NCI-H82 (cell line): ENCODE measurements around the gene ERC1.
"Not testable (repeated sequence)": the region's sequence is repeated elsewhere in the genome, so short reads cannot be mapped to it uniquely, and the experiment has no call there.

ENCODE experiments used
- DNase-seq: peaks from one replicate; lab custom pipeline; 2025; lab: John Stamatoyannopoulos, UW

The ERC1 gene

GRCh38 chr12:1222858-1223639 is 232.0 kb downstream of the ERC1 start:
- DNase-seq = no peak

DNA sequence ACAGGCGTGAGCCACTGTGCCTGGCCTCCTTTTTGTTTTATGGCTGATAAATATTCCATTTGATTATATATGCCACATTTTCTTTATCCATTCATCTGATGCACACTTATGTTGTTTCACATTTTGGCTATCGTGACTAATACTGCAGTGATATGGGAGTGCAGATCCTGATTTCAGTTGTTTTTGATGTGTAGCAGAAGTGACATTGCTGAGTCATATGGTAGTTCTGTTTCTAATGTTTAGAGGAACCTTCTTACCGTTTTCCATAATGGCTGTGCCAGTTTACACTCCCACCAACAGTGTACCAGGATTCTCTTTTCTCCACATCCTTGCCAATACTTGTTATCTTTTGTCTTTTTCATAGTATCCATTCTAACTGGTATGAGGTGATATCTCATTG is 235.9 kb downstream of the ERC1 start:
- DNase-seq = no peak

DNA sequence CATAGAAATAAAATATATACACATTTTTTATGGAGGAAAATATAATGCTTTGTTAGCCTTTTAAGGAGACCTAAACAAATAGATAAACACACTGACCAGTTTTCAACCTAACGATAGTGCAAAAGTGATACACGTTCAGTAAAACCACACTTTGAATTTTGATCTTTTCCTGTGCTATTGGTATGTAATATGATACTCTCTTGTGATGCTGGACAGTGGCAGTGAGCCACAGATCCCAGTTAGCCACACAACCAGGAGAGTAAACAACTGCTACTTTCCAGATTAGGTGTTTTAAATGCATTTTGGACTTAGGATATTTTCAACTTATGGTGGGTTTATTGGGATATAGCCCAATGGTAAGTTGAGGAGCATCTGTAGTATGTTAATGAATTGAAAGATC is 243.1 kb downstream of the ERC1 start:
- DNase-seq = no peak

- no peak for DNase-seq
These were observed 255.6 kb downstream of the ERC1 start for GRCh38 chr12:1246637-1247036.

GRCh38 chr12:1250641-1251040 is 259.6 kb downstream of the ERC1 start:
- no peak for DNase-seq

DNA sequence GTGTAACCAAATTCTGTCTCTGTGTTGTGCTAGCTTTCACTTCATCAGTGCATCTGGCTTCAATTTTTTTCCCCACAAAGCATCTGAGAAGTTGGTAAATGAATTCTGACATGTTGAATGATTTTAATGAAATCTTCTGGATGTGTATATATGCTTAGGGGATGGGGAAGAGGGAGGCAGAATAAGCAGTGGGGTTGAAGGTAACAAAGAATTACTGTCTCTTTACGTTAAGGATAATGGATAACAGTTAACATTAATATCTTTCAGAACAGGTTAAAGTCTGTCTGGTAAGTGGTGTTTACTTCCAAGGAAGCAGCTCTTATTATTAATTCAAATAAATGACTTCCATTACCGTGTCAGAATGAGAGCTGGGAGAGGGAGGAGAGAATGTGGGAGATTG is 261.7 kb downstream of the ERC1 start:
- DNase-seq = no peak

DNA sequence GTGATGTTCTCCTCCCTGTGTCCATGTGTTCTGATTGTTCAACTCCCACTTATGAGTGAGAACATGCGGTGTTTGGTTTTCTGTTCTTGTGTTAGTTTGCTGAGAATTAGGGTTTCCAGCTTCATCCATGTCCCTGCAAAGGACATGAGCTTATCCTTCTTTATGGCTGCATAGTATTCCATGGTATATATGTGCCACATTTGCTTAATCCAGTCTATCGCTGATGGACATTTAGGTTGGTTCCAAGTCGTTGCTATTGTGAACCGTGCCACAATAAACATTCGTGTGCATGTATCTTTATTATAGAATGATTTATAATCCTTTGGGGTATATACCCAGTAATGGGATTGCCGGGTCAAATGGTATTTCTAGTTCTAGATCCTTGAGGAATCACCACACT is 264.1 kb downstream of the ERC1 start:
- DNase-seq = not testable (repeated sequence)

- DNase-seq = not testable (repeated sequence)
These were observed 264.8 kb downstream of the ERC1 start for GRCh38 chr12:1255854-1256253.

GRCh38 chr12:1256285-1256684 is 265.3 kb downstream of the ERC1 start:
- no peak for DNase-seq

DNA sequence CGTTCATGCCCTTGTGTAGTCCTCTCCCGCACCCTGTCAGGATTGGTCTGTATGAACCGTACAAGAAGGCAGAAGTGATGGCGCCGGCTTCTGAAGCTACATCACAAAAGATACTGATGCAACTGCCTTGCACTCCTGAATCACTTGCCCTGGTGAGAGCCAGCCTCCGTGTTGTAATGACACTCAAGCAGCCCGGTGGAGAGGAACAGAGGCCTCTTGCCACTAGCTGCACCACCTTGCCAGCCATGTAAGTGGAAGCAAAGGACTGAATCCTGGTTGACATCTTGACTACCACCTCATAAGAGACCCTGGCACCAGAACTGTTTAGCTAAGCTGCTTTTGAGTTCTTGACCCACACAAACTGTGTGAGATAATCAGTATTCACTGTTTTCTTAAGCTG is 266.0 kb downstream of the ERC1 start:
- DNase-seq = no peak

DNA sequence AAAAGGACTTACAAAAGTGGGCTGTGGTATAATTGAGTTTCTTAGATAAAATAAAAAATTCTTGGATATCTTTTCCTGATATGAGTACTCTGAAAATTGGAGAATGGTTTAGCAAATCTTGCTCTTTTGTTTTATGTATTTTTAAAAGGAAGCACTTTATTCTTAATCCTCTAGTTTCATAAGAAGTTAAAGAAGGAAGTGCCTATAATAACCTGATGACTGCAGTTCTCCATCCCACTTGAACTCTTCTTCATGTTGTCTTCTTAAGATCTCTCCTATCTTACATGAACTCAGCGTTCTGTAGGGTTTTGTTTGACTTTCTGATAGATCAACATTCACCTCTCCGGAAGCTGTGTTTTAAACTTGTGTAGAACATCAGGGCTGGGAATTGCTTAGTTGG is 271.0 kb downstream of the ERC1 start:
- no peak for DNase-seq

GRCh38 chr12:1267243-1267642 is 276.2 kb downstream of the ERC1 start:
- DNase-seq = no peak

GRCh38 chr12:1272142-1272541 is 281.1 kb downstream of the ERC1 start:
- DNase-seq = no peak

GRCh38 chr12:1273051-1273450 is 282.0 kb downstream of the ERC1 start:
- DNase-seq = no peak

DNA sequence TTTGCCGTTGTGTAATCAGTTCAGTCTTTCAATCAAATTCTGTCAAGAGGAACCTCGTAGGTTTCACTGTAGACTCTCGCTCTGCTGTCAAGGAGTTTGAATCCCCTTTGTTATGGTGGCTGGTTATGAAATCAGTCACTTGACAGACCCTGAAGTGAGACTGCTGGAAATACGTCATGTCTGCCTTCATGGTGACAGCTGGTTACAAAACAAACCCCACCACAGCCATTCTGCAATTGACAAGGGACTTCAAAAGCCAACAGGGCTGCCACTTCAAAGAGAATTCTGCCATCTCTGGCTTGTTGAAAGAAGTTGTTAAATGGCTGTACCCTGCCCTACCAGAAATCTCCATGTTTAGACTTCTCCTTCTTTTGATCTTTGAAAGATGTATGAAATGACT is 286.9 kb downstream of the ERC1 start:
- DNase-seq = peak; percentile 19

GRCh38 chr12:1279050-1279449 is 288.0 kb downstream of the ERC1 start:
- DNase-seq = no peak

DNA sequence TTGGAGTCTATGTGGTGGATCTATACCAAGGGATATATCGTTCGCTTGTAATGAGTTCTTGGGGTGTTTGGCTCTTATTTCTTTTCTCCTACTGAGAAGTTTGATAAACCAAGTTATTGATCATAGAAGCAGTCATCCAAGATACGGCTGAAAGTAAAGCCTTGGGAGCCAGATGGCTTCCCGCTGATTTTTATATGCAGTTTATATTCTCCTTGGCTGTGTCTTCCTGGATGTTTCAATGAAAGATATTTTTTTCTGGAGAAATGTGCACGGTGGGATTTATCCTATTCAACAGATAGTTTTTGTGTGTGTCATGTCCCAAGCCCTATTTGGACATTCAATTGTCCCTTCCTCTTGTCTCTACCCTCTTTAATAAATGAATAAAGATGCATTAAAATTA is 289.0 kb downstream of the ERC1 start:
- DNase-seq = no peak

DNA sequence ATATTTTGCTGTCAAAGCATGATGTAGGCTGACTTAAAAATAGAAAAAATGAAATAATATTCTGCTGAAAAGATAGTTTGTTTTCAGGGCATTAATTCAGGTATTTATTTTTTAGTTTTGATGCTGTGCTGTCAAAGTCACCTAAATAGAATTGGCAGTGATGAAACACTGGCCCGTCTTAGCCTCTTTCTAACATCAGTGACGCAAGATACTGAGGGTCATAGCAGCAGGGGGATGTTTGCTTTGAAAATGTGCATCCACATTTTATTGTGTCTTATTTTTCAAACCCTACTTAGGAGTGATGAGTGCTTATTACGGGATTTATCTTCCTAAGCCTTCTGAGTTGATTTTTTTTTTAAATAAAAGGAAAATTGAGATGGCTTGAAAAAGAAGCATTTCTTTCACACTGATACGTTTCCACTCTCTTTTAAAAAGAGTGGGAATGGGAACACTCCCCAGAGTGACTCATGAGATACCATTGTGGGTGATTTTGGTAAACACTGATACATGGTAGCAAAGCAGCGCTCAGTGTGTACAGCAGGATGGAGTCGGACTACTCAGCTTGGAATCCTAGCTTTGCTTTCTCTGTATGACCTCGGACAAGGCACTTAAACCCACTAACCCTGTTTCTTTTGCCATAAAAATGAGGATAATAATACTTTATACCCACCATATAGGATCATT is 290.8 kb downstream of the ERC1 start:
- peak; percentile 21 for DNase-seq

- peak; percentile 70 for DNase-seq
These were observed 291.8 kb downstream of the ERC1 start for GRCh38 chr12:1282670-1283315.

DNA sequence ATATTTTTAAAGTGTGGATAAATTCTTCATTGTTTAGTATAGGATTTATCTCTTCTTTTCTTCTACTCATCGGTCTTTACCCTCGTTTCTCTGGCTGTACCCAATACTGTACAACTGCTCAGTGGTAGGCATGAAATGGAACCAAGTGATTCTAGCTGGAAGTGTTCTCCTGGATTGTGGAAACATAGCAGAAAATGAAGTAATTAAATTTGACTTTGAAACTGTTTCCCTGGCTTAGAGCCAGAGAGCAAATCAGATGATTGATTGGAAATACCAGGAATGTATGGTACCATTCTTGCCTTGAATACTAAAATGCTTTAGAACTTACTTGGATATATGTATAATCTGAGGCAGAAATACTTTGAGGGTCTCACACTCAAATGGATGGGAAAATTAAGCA is 292.3 kb downstream of the ERC1 start:
- DNase-seq = peak; percentile 33

- DNase-seq = no peak
These were observed 293.6 kb downstream of the ERC1 start for GRCh38 chr12:1284611-1285010.

GRCh38 chr12:1287446-1287975 is 296.5 kb downstream of the ERC1 start:
- DNase-seq = no peak

- no peak for DNase-seq
These were observed 297.3 kb downstream of the ERC1 start for GRCh38 chr12:1288333-1288732.
